Measurements from ENCODE around the gene NPBWR2. TPM values are rescaled to one million over a fixed set of nuclear protein-coding genes. Genes with fewer than 3 reads are reported as not detected.
A peak's percentile ranks its signal among the peaks of the same experiment; 100 is the strongest.

NPBWR2 gene
- total RNA-seq, 1 donor from 2014 or later: not detected

GRCh38 chr20:64146936-64147477, 39.6 kb upstream of the NPBWR2 start:
- Mint-ChIP-seq H3K4me3 (ENCODE audit: unreplicated experiment) (no peak overlapping the region), H3K36me3 (ENCODE audit: low read depth, unreplicated experiment) (peaks cover 17% of the 10 kb centered on the region), H3K27ac (ENCODE audit: unreplicated experiment) (no peak overlapping the region), H3K27me3 (ENCODE audit: unreplicated experiment) (peaks cover 11% of the 10 kb centered on the region), H3K4me1 (ENCODE audit: unreplicated experiment) (peaks cover 5% of the 10 kb centered on the region), H3K9me3 (ENCODE audit: unreplicated experiment) (no peaks in the 10 kb centered on the region)
- DNase-seq (ENCODE audit: low spot score): no peak
- no peak for TF ChIP-seq CTCF (IDR thresholded peaks at IDR 0.05; ENCODE audit: unreplicated experiment)

GRCh38 chr20:64146301-64146935, 39.1 kb upstream of the NPBWR2 start:
- Mint-ChIP-seq H3K9me3 (ENCODE audit: unreplicated experiment) (no peaks in the 10 kb centered on the region), H3K4me3 (ENCODE audit: unreplicated experiment) (no peak overlapping the region), H3K4me1 (ENCODE audit: unreplicated experiment) (peaks cover 3% of the 10 kb centered on the region), H3K27ac (ENCODE audit: unreplicated experiment) (no peak overlapping the region), H3K27me3 (ENCODE audit: unreplicated experiment) (peaks cover 11% of the 10 kb centered on the region), H3K36me3 (ENCODE audit: low read depth, unreplicated experiment) (peaks cover 17% of the 10 kb centered on the region)
- TF ChIP-seq CTCF (IDR thresholded peaks at IDR 0.05; ENCODE audit: unreplicated experiment): no peak
- no peak for DNase-seq (ENCODE audit: low spot score)

- peak; percentile 21 for TF ChIP-seq CTCF (IDR thresholded peaks at IDR 0.05; ENCODE audit: unreplicated experiment)
- no peaks in the 10 kb centered on the region for H3K9me3 Mint-ChIP-seq (ENCODE audit: unreplicated experiment)
- H3K36me3 Mint-ChIP-seq (ENCODE audit: low read depth, unreplicated experiment): peaks cover 14% of the 10 kb centered on the region
- DNase-seq (ENCODE audit: low spot score): no peak
- H3K4me3 Mint-ChIP-seq (ENCODE audit: unreplicated experiment): no peak overlapping the region
- H3K4me1 Mint-ChIP-seq (ENCODE audit: unreplicated experiment): peaks cover 3% of the 10 kb centered on the region
- peaks cover 7% of the 10 kb centered on the region for H3K27me3 Mint-ChIP-seq (ENCODE audit: unreplicated experiment)
- H3K27ac Mint-ChIP-seq (ENCODE audit: unreplicated experiment): no peak overlapping the region
These were observed 38.3 kb upstream of the NPBWR2 start for GRCh38 chr20:64145458-64146300.

- Mint-ChIP-seq H3K27ac (ENCODE audit: unreplicated experiment) (peak overlapping the region; percentile 33), H3K9me3 (ENCODE audit: unreplicated experiment) (no peaks in the 10 kb centered on the region)
These were observed 37.0 kb upstream of the NPBWR2 start for GRCh38 chr20:64144144-64144912.

More at GRCh38 chr20:64144144-64144912, 37.0 kb upstream of the NPBWR2 start:
- no peak for DNase-seq (ENCODE audit: low spot score)
- Mint-ChIP-seq H3K4me3 (ENCODE audit: unreplicated experiment) (peak overlapping the region; percentile 39), H3K36me3 (ENCODE audit: low read depth, unreplicated experiment) (peaks cover 10% of the 10 kb centered on the region), H3K4me1 (ENCODE audit: unreplicated experiment) (peaks cover 3% of the 10 kb centered on the region), H3K27me3 (ENCODE audit: unreplicated experiment) (peaks cover 5% of the 10 kb centered on the region)
- no peak for TF ChIP-seq CTCF (IDR thresholded peaks at IDR 0.05; ENCODE audit: unreplicated experiment)

Measured in endothelial cell (in vitro differentiated cells).